ENCODE results near the gene MMP2. TPM values are rescaled to one million over a fixed set of nuclear protein-coding genes. Genes with fewer than 3 reads are reported as not detected.
A peak's percentile ranks its signal among the peaks of the same experiment; 100 is the strongest.

Gene MMP2
- total RNA-seq, 6 donors from 2014 or later, result 45.7 to 265 (median 143) TPM

DNA sequence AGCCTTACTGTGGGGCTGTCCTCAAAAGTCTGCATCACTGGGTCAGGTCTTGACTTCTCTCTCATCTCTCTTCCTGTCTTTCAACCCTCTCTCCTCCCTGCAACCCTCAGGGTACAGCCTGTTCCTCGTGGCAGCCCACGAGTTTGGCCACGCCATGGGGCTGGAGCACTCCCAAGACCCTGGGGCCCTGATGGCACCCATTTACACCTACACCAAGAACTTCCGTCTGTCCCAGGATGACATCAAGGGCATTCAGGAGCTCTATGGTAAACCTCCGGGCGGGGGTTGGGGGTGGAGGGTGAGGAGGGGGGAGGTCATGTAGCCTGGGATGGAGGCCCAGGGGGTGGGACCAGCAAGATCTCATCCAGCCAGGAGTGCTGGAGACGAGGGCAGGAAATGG, 12.7 kb downstream of the MMP2 start:
- Histone ChIP-seq H3K4me3 (no peak overlapping the region), H3K27me3 (no peaks in the 10 kb centered on the region), H3K36me3 (peaks cover 0 to 24% (median 0%) of the 10 kb centered on the region in 4 donors), H3K4me1 (peaks cover 0 to 14% (median 3%) of the 10 kb centered on the region in 4 donors), H3K27ac (peak overlapping the region in 1 of 4 donors; percentile 15), H3K9me3 (no peaks in the 10 kb centered on the region)
- ATAC-seq (ENCODE audit: low FRiP score in 2 of 2) (no peak), DNase-seq (peak in 1 of 2 donors; percentile 81)
- WGBS, 2 donors, result 75 to 76% methylated on average over 7 of the region's 7 CpGs
- no peak for TF ChIP-seq POLR2AphosphoS5 (IDR thresholded peaks at IDR 0.05)
- TF ChIP-seq POLR2A (IDR thresholded peaks at IDR 0.05), result no peak
- TF ChIP-seq EP300 (IDR thresholded peaks at IDR 0.05), result no peak
- TF ChIP-seq CTCF (IDR thresholded peaks at IDR 0.05), result no peak

DNA sequence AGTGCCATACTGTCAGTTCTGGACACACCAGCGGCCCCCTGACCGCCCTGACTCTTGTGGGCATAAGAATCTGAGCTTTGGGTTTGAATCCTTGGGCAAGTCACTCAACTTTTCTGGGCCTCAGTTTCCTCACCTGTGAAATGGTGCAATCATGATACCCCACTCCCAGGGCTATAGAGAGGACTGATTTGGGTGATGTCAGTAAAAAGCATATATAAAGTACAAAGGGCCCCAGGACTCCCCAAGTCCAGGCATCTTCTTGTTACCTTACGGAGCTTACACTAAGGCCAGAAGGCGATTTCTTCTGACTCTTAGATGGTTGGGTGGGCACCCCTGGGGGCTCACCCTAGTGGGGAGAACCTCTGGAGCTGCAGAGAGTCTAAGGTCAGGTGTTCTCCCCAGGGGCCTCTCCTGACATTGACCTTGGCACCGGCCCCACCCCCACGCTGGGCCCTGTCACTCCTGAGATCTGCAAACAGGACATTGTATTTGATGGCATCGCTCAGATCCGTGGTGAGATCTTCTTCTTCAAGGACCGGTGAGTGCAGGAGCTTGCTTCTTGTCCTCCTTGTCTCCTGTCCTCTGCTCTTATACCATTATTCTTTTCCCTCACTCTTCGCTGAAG, 13.9 kb downstream of the MMP2 start:
- ATAC-seq (ENCODE audit: low FRiP score in 2 of 2), result no peak
- TF ChIP-seq EP300 (IDR thresholded peaks at IDR 0.05) (no peak), POLR2A (IDR thresholded peaks at IDR 0.05) (no peak), CTCF (IDR thresholded peaks at IDR 0.05) (no peak), POLR2AphosphoS5 (IDR thresholded peaks at IDR 0.05) (no peak)
- no peak for DNase-seq
- H3K27ac ChIP-seq, result no peak overlapping the region
- WGBS, 2 donors, result 84 to 87% methylated on average over 10 of the region's 10 CpGs
- H3K9me3 ChIP-seq, result no peaks in the 10 kb centered on the region
- H3K36me3 ChIP-seq, result peaks cover 0 to 30% (median under 1%) of the 10 kb centered on the region in 4 donors
- H3K27me3 ChIP-seq, result no peaks in the 10 kb centered on the region
- H3K4me1 ChIP-seq, result peaks cover 0 to 14% (median 3%) of the 10 kb centered on the region in 4 donors
- no peak overlapping the region for H3K4me3 ChIP-seq

DNA sequence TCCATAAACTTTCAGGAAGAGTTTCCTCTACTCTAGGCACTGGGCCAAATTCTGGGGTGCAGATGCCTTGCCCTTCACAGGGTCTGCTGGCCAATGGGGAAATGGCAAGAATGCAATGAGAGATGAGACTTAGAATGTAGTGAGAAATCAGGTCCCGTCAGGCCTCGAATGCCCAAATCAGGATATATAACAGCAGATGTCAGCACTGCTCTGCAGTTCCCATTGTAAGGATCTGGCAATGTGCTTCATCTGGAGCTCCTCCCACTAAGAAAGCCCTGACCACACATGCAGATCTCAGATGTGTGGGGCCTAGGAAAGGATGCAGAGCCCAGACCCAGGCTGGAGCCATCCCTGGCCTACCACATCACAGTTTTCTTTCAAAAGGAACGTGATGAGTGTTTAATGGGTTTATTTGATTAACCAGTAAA, 16.0 kb downstream of the MMP2 start:
- H3K9me3 ChIP-seq, result no peaks in the 10 kb centered on the region
- peak in 1 of 2 donors; percentile 41 for DNase-seq
- no peak overlapping the region for H3K27ac ChIP-seq
- H3K4me3 ChIP-seq, result no peak overlapping the region
- peaks cover 3 to 17% (median 7%) of the 10 kb centered on the region in 4 donors for H3K4me1 ChIP-seq
- 35 to 53% methylated on average over 3 of the region's 3 CpGs for whole genome bisulfite sequencing, 2 donors
- peaks cover 0 to 20% (median 3%) of the 10 kb centered on the region in 4 donors for H3K36me3 ChIP-seq
- peak; percentile 38 to 71 for ATAC-seq (ENCODE audit: low FRiP score in 2 of 2)
- no peaks in the 10 kb centered on the region for H3K27me3 ChIP-seq
- TF ChIP-seq POLR2A (IDR thresholded peaks at IDR 0.05) (no peak), POLR2AphosphoS5 (IDR thresholded peaks at IDR 0.05) (no peak), EP300 (IDR thresholded peaks at IDR 0.05) (no peak), CTCF (IDR thresholded peaks at IDR 0.05) (peak in 3 of 6 experiments; percentile 9 to 34 (median 24))

GRCh38 chr16:55495616-55496289, 16.8 kb downstream of the MMP2 start:
- no peaks in the 10 kb centered on the region for H3K9me3 ChIP-seq
- H3K27ac ChIP-seq, result peak overlapping the region in 1 of 4 donors; percentile 46
- no peak overlapping the region for H3K4me3 ChIP-seq
- peaks cover 0 to 20% (median 3%) of the 10 kb centered on the region in 4 donors for H3K36me3 ChIP-seq
- H3K27me3 ChIP-seq, result no peaks in the 10 kb centered on the region
- TF ChIP-seq EP300 (IDR thresholded peaks at IDR 0.05) (no peak), POLR2A (IDR thresholded peaks at IDR 0.05) (no peak), POLR2AphosphoS5 (IDR thresholded peaks at IDR 0.05) (no peak), CTCF (IDR thresholded peaks at IDR 0.05) (no peak)
- DNase-seq, result peak in 1 of 2 donors; percentile 67
- WGBS, 2 donors, result 61 to 66% methylated on average over 6 to 7 of the region's 7 CpGs
- ATAC-seq (ENCODE audit: low FRiP score in 2 of 2), result peak; percentile 33 to 64
- H3K4me1 ChIP-seq, result peaks cover 3 to 24% (median 11%) of the 10 kb centered on the region in 4 donors
